HepG2 (cell line): Measurements from ENCODE around the gene MAPKAPK3. TPM values are rescaled to one million over a fixed set of nuclear protein-coding genes. Genes with fewer than 3 reads are reported as not detected.

Experiments used
- ATAC-seq: fragments of 200-7000 bp; cut with Tn5 transposase; 3 replicates; pipeline ENCODE4 v1.9.1; 2020; ENCODE audit warnings: mild to moderate bottlenecking, moderate library complexity
- BruUV-seq: library from RNA; stranded (reverse); fragments of 400-500 nt; replicated peaks from 2 replicates; lab custom pipeline; 2021; lab: Mats Ljungman, UMichigan
- CTCF ChIA-PET: fragments of 300-600 bp; formaldehyde crosslinking; extraction: SDS; loops from one replicate; lab custom pipeline; 2021; ENCODE audit warnings: low total read pairs, inconsistent platforms, low intra/inter-chr PET ratio; lab: Yijun Ruan, JAX
- POLR2A ChIA-PET: fragments of 350-600 bp; sonication (Branson Sonifier 250); formaldehyde crosslinking; loops from one replicate; lab custom pipeline; 2020; ENCODE audit warnings: antibody characterized with exemption, inconsistent platforms; lab: Yijun Ruan, JAX
- DNase-seq: peaks from one replicate; pipeline ENCODE4 v3.0.0-alpha.2; 2015; ENCODE audit warnings: low spot score
- FAIRE-seq: peaks from 3 replicates; lab custom pipeline; 2011; peaks lifted over from hg19 to GRCh38; lab: Jason Lieb, UNC
- H2AFZ ChIP-seq: one replicate; pipeline ENCODE4 v1.6.1; 2011; ENCODE audit warnings: low read length, inconsistent platforms
- H3K27ac ChIP-seq: fragments of 300-600 bp; 3 replicates; pipeline ENCODE4 v1.8.0; 2011; ENCODE audit warnings: mixed run types, mild to moderate bottlenecking, mixed read lengths, low read length, inconsistent platforms; ENCODE audit not compliant: insufficient read depth; ENCODE audit errors: extremely low read length
- H3K27me3 ChIP-seq, 2 experiments: fragments of 200-600 bp in 1 of 2; 2 replicates in 1 of 2; 3 replicates in 1 of 2; pipeline versions ENCODE4 v1.6.0 to v1.8.0; 2011; ENCODE audit warnings: low read length in 2 of 2, mild to moderate bottlenecking in 2 of 2, moderate library complexity in 2 of 2, inconsistent platforms in 1 of 2; ENCODE audit not compliant: insufficient read depth in 2 of 2, control insufficient read depth in 1 of 2
- H3K36me3 ChIP-seq, 2 experiments: fragments of 200-600 bp in 1 of 2; replicated peaks in 1 of 2; 2 replicates in 1 of 2; 3 replicates in 1 of 2; pipeline versions ENCODE4 v1.5.1 to v1.8.0; 2011; ENCODE audit warnings: low read length in 2 of 2, inconsistent platforms in 1 of 2; ENCODE audit not compliant: insufficient read depth in 2 of 2, control insufficient read depth in 1 of 2
- H3K4me1 ChIP-seq: 2 replicates; pipeline ENCODE4 v1.5.1; 2012; ENCODE audit warnings: low read length, inconsistent platforms; ENCODE audit not compliant: insufficient read depth
- H3K4me2 ChIP-seq: 2 replicates; pipeline ENCODE4 v1.6.0; 2011; ENCODE audit warnings: low read depth, low read length, inconsistent platforms
- H3K4me3 ChIP-seq, 3 experiments: fragments of 200-600 bp in 1 of 3; sonication (generic), shearing (Covaris generic) in 1 of 3; replicated peaks in 1 of 3; 2 replicates each; pipeline ENCODE4 v1.5.1; 2011 to 2016; ENCODE audit warnings: low read length in 3 of 3, inconsistent platforms in 2 of 3, low read depth in 2 of 3, mild to moderate bottlenecking in 2 of 3, control low read depth in 1 of 3, mixed read lengths in 1 of 3; ENCODE audit not compliant: insufficient read depth in 1 of 3
- H3K79me2 ChIP-seq: one replicate; pipeline ENCODE4 v1.6.1; 2011; ENCODE audit warnings: low read length, inconsistent platforms; ENCODE audit not compliant: insufficient read depth
- H3K9ac ChIP-seq: 2 replicates; pipeline ENCODE4 v1.6.0; 2011; ENCODE audit warnings: mild to moderate bottlenecking, low read depth, low read length, inconsistent platforms; ENCODE audit not compliant: insufficient read depth
- H3K9me3 ChIP-seq: 2 replicates; pipeline ENCODE4 v1.5.1; 2012; ENCODE audit warnings: mild to moderate bottlenecking, low read length
- H4K20me1 ChIP-seq: 2 replicates; pipeline ENCODE4 v1.6.0; 2011; ENCODE audit warnings: inconsistent platforms, mild to moderate bottlenecking, low read length, moderate library complexity; ENCODE audit not compliant: insufficient read depth
- RBFOX2 ChIP-seq: fragments of 200-400 bp; formaldehyde crosslinking; IDR thresholded peaks from 2 replicates; pipeline ENCODE4 v1.6.1; 2017; ENCODE audit warnings: low read depth, mild to moderate bottlenecking, low read length
- THAP8 ChIP-seq: sonication (generic); formaldehyde crosslinking; IDR thresholded peaks from 2 replicates; pipeline ENCODE4 v1.5.1; 2020; ENCODE audit warnings: missing genetic modification reagents, mild to moderate bottlenecking, borderline replicate concordance
- ZNF629 ChIP-seq: sonication (generic); formaldehyde crosslinking; conservative IDR thresholded peaks from 2 replicates; pipeline ENCODE4 v1.5.0; 2020; ENCODE audit warnings: missing genetic modification reagents
- ZUFSP ChIP-seq: sonication (generic); formaldehyde crosslinking; IDR thresholded peaks from 2 replicates; pipeline ENCODE4 v1.9.0; 2021; ENCODE audit warnings: missing genetic modification reagents, mild to moderate bottlenecking, borderline replicate concordance
- WGBS: methylation state at CpG from one replicate; pipeline ENCODE4 v1.1.6; 2017; ENCODE audit warnings: low lambda C conversion rate; 5-methylcytosine and 5-hydroxymethylcytosine counted together
- in situ Hi-C: cut with HindIII; loops from 2 replicates; pipeline ENCODE4 v1.10.0; 2017; ENCODE audit warnings: low pct_unique_long_range_greater_than_20kb; ENCODE audit not compliant: extremely low pct_ligation_motif_present
- intact Hi-C: fragments of 100-400 bp; cut with micrococcal nuclease; formaldehyde crosslinking; loops from one replicate; pipeline ENCODE4 v1.10.0; 2022; ENCODE audit not compliant: unreplicated experiment
- polyA plus RNA-seq, 8 experiments: library from polyadenylated mRNA; depleted of rRNA in 3 of 8; stranded (reverse) in 7 of 8; unstranded in 1 of 8; fragments of >200 nt; fragmentation: Illumina TruSeq in 4 of 8; extraction: Trizol in 4 of 8; gene quantifications; 2 replicates each; pipeline versions ENCODE4 v1.2.1 to v1.2.3, GENCODE V29; 2011 to 2016; ENCODE audit warnings: low read depth in 4 of 8, missing spikeins in 1 of 8, mixed read lengths in 1 of 8; ENCODE audit not compliant: insufficient read depth in 1 of 8
- total RNA-seq, 5 experiments: library from RNA; depleted of rRNA; stranded (reverse); fragments of >200 nt; fragmentation: Illumina TruSeq; extraction: Trizol; gene quantifications; 2 replicates each; pipeline ENCODE4 v1.2.3, GENCODE V29; 2016; ENCODE audit warnings: low read depth in 1 of 5

Gene MAPKAPK3
- total and polyA plus RNA-seq, 2 of the 13 experiments (the other 11 are each of a cell fraction or from before 2014, with no cell fraction given), result 39.9 to 41.2 TPM

- no peak for TF ChIP-seq RBFOX2
- no peak for TF ChIP-seq ZUFSP (CRISPR knock-in tag)
These were observed 33.1 kb downstream of the MAPKAPK3 start (continued) for GRCh38 chr3:50650018-50650417.

DNA sequence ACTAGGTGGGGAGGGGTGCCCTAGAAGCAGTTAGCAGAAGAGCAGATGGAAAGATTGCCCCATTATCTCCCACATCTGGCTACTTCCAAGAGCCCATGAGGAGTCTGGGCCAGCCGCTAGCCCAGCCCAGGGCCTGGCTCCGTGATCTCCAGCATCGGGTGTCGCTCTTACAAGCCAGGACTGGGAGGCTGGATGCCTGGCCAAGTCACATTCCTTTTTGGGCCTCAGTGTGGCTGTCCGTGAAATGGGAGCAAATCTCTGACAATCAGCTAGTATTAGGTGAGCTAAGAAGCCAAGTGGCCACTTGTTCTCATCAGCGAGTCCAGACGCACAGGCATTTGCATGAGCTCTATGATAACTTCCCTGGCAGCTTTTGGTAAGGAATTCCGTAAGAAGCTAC, 34.5 kb downstream of the MAPKAPK3 start:
- Histone ChIP-seq H3K4me1 (no peaks in the 10 kb centered on the region), H4K20me1 (no peaks in the 10 kb centered on the region), H3K27ac (no peak overlapping the region), H3K9me3 (no peaks in the 10 kb centered on the region), H3K79me2 (no peaks in the 10 kb centered on the region), H2AFZ (no peak overlapping the region), H3K36me3 (peaks cover 3 to 7% of the 10 kb centered on the region in 2 experiments; a peak in 2 of 5 replicates), H3K9ac (no peak overlapping the region), H3K27me3 (peaks cover 0 to 3% of the 10 kb centered on the region in 2 experiments; a peak in 1 of 5 replicates), H3K4me2 (no peak overlapping the region), H3K4me3 (no peak overlapping the region)
- FAIRE-seq, result no peak
- ATAC-seq, result no peak
- no TSS peak for BruUV-seq
- intact Hi-C loops, result no loop called here
- TF ChIP-seq ZNF629 (CRISPR knock-in tag) (peak; percentile 88), THAP8 (no peak)
- WGBS, result 40% methylated on average over 5 of the region's 8 CpGs
- no peak for DNase-seq
- ChIA-PET POLR2A (no interaction called here), CTCF (interaction anchor here (3.0 kb wide), 1 partner anchor 35 kb away, joined by 16 read pairs; the partner anchor contains the start of gene MAPKAPK3)
- in situ Hi-C loops, result loop anchor here (5.0 kb wide), 2 partner anchors 34 to 79 kb away; partner anchors contain the start of gene MAPKAPK3
